GM10266 (cell line): ENCODE measurements around the gene SLC25A41.
A peak's percentile ranks its signal among the peaks of the same experiment; 100 is the strongest.

Source experiments
- DNase-seq: peaks from one replicate; pipeline ENCODE4 v3.0.0; 2012; ENCODE audit errors: extremely low spot score
- TF ChIP-seq, protein P1 (sequence below): IDR thresholded peaks from 2 replicates; pipeline ENCODE4 v1.5.1; 2012; ENCODE audit warnings: mild to moderate bottlenecking, low read depth; ENCODE audit not compliant: control insufficient read depth, insufficient read depth; ENCODE audit errors: missing control alignments

Gene SLC25A41

DNA sequence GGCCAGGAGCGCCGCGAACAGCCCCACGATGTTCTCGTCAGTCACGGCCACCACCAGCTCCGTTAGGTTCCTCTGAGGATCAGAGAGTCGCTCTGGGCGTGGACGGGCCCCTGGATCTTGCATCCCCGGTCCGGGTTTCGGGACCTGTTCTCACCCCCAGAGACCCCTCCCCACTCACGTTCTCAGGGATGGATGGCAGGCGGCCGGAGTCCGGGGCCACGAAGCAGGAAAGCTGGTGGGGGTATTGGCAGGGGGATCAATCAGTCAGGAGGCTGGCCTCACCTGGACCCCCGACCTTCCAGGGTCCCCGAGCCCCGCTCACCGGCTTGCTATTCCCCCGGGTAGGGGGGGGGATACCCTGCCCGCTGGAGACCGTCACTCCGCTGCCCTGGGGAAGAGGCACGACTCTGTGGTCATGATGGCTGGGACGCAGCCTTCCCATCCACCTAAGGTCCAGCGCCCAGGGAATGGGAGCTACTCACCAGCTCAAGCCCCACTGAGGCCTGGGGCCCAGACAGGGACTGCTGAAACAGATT lies 43.4 kb upstream of the SLC25A41 start:
- TF ChIP-seq, protein P1, sequence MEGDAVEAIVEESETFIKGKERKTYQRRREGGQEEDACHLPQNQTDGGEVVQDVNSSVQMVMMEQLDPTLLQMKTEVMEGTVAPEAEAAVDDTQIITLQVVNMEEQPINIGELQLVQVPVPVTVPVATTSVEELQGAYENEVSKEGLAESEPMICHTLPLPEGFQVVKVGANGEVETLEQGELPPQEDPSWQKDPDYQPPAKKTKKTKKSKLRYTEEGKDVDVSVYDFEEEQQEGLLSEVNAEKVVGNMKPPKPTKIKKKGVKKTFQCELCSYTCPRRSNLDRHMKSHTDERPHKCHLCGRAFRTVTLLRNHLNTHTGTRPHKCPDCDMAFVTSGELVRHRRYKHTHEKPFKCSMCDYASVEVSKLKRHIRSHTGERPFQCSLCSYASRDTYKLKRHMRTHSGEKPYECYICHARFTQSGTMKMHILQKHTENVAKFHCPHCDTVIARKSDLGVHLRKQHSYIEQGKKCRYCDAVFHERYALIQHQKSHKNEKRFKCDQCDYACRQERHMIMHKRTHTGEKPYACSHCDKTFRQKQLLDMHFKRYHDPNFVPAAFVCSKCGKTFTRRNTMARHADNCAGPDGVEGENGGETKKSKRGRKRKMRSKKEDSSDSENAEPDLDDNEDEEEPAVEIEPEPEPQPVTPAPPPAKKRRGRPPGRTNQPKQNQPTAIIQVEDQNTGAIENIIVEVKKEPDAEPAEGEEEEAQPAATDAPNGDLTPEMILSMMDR, result no peak
- DNase-seq, result no peak

DNA sequence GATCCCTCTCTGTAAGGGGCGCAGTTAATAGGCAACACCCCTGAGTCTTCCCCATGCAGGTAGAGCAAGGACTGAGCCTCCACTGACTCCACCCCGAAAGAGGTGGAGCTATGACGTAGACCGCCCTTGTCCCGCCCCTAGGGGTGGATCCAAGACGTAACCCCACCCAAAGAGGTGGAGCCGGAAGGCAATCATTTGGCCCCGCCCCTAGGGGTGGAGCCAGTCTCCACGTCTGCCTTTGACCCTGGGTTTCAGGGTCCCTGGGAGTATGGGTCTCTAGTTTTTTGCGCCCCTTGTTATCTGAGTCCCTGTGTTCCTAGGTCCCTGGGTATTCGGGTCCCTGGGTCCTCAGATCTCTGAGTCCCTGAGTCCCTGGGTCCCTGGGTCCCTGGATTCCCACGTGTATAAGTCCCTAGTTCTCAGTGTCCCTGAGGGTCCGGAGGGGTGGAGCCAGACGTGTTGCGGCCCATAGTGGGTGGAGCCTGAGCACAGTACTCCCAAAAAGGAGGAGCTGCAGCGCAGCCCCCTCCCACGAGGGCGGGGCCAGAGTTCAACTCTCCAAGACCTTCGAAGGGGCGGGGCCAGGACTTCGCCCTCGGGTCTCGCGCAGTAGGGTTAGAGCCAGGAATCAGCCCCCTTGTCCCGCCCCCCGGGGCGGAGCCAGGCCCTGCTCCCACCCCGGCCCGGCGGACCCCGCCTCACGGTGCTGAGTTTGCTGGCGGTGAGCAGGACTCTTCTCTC lies 42.8 kb upstream of the SLC25A41 start:
- TF ChIP-seq, protein P1, result no peak
- peak; percentile 83 for DNase-seq

DNA sequence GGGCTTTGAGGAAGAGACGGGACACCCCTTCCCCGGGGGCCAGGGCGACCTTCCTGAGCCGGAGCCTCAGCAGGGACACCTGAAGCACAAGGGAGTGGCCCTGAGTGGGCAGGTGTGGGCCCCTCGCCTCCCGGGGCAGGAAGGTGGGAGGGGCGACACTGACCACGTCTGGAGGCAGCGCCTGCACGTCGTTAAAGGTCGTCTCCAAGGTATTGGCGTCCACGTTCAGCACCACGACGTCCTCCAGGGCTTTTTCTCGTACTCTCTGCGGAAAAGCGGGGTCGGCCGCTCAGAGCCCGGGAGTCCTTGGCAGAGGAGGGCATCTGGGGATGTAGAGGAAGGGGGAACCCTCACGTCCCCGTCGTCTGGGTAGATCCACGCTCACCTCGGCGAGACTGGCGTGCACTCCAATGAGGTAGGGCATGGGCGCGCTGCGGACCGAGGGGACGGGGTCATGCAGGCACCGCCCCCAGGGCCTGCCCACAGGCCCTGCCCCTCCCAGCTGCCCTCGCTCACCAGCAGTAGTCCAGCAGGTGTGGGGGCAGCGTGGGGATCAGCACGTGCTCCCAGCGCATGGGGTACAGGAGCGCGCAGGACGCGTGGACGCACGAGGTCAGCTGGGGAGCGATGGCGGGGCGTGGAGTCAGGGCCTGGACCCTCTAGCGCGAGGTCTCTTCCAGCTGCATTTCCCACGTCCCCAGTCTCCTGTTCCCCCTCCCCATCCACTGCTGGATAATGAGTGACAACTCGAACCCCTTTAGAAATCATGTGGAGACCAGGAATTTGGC lies 42.0 kb upstream of the SLC25A41 start:
- TF ChIP-seq, protein P1, result no peak
- DNase-seq, result no peak

DNA sequence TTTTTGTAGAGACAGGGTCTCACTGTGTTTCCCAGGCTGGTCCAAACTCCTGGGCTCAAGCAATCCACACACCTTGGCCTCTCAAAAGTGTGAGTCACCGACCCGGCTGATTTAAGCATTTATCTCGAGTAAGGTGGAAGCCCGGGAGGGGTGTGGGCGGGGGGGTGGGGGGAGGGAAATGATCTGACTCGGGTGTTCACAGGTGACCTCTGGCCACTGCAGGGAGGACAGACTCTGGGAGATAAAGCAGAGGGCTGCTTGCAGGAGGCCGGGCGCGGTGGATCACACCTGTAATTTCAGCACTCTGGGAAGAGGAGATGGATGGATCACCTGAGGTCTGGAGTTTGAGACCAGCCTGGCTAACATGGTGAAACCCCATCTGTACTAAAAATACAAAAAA lies 40.1 kb upstream of the SLC25A41 start:
- TF ChIP-seq, protein P1, result no peak
- no peak for DNase-seq

DNA sequence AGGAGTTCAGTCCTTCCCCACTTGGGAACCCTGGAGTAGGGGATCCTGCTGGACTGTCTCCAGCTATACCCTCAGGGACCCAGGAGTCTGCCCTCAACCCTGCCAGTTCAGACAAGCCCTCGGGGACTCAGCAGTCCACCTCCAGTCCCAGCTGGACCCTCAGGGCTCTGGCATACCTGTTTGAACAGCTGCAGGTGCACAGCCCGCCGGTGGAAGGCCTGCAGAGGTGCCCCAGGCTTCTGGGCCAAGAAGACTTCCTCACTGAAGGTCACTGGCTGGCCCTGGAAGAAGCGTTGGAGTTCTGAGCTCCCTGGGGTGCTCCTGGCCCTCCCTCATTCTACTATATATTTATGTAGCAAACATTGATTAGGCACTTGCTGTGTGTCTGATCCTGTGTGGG lies 39.1 kb upstream of the SLC25A41 start:
- TF ChIP-seq, protein P1, result no peak
- DNase-seq, result no peak

DNA sequence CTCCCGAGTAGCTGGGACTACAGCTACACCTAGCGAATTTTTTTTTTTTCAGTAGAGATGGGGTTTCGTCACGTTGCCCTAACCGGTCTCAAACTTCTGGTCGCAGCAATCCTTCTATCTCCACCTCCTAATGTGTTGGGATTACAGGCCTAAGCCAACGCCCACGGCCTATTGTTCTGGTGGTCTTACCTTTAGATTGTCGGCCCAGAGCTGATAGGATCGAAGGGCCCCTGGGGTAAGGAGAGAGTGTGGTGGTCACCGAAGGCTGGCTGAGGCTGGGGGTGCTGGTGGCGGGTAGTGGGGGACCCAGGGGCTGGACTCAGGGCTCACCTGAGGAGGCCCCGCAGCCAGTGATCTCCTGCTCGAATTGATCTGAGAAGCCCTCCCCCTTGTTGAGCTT lies 37.5 kb upstream of the SLC25A41 start:
- TF ChIP-seq, protein P1, result no peak
- DNase-seq, result no peak

DNA sequence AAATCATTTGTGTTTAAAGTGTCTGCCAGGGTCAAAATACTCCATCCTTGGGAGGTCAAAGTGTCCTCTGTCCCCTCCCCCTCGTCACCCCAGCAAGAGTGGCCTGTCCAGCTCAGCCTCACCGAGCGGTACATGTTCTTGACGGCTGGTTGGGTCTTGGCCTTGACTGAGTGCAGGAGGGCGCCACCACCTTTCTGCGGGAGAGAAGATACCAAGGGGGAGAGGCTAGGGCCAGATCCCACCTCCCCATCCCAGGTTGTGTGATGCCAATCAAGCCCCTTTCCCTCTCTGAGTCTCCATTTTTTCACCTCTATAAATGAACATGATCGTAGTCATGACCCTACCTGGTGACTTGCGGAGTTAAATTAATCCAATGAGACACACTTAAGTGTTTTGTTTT lies 36.6 kb upstream of the SLC25A41 start:
- TF ChIP-seq, protein P1, result no peak
- no peak for DNase-seq
